Measurements from ENCODE around the gene ODAD2. TPM values are rescaled to one million over a fixed set of nuclear protein-coding genes. Genes with fewer than 3 reads are reported as not detected.

The ODAD2 gene
- total and polyA plus RNA-seq, 2 of the 8 experiments (the other 6 are each of a cell fraction or from before 2014, with no cell fraction given), result 0.95 to 4.3 TPM

- Histone ChIP-seq H3K4me3 (ENCODE audit: extremely low read depth in 1 of 4, insufficient read depth in 2 of 4, low read depth in 3 of 4, low read length in 4 of 4) (no peak overlapping the region), H3K56ac (replicated peaks; ENCODE audit: insufficient read length, low read depth, low read length) (no peak overlapping the region), H3K4ac (replicated peaks; ENCODE audit: insufficient read length, low read depth, low read length) (no peak overlapping the region), H3K4me1 (replicated peaks in 1 of 4; ENCODE audit: control insufficient read depth in 3 of 4, insufficient read depth in 4 of 4, low read length in 3 of 4) (no peaks in the 10 kb centered on the region), H3K23me2 (ENCODE audit: low read depth, low read length) (no peaks in the 10 kb centered on the region), H3K4me2 (ENCODE audit: insufficient read depth in 1 of 2, low read depth in 2 of 2, low read length in 2 of 2) (no peak overlapping the region), H2BK15ac (ENCODE audit: low read length) (no peak overlapping the region), H4K5ac (ENCODE audit: insufficient read length, low read depth, low read length) (no peak overlapping the region), H3K9me3 (ENCODE audit: insufficient read depth in 2 of 2, low read depth in 1 of 2, low read length in 1 of 2) (no peaks in the 10 kb centered on the region), H2AFZ (ENCODE audit: low read length) (no peak overlapping the region), H3K27ac (ENCODE audit: low read depth, low read length) (no peak overlapping the region), H3K79me2 (ENCODE audit: control insufficient read depth in 1 of 2, insufficient read depth in 2 of 2, low read length in 2 of 2) (no peaks in the 10 kb centered on the region), H3K36me3 (ENCODE audit: control insufficient read depth in 2 of 4, insufficient read depth in 4 of 4, low read length in 3 of 4) (no peaks in the 10 kb centered on the region), H3K9ac (replicated peaks in 1 of 4; ENCODE audit: extremely low read depth in 1 of 4, low read depth in 3 of 4, low read length in 3 of 4) (no peak overlapping the region), H2BK5ac (ENCODE audit: low read depth, low read length) (no peak overlapping the region), H2BK12ac (ENCODE audit: low read depth, low read length) (no peak overlapping the region), H3K79me1 (ENCODE audit: low read depth, low read length) (no peaks in the 10 kb centered on the region), H2BK20ac (ENCODE audit: low read length) (no peak overlapping the region), H4K8ac (ENCODE audit: extremely low read depth, insufficient read depth, low read length) (no peak overlapping the region), H3K14ac (ENCODE audit: insufficient read length) (no peak overlapping the region), H4K91ac (replicated peaks; ENCODE audit: insufficient read length, low read length) (no peak overlapping the region), H3K27me3 (replicated peaks in 1 of 4; ENCODE audit: control insufficient read depth in 3 of 4, extremely low read depth in 1 of 4, insufficient read depth in 3 of 4, low read length in 3 of 4) (no peaks in the 10 kb centered on the region), H4K20me1 (replicated peaks in 1 of 2; ENCODE audit: control insufficient read depth in 1 of 2, insufficient read depth in 2 of 2, low read length in 2 of 2) (no peaks in the 10 kb centered on the region), H2AK5ac (ENCODE audit: low read depth, low read length) (no peak overlapping the region), H2BK120ac (replicated peaks; ENCODE audit: low read depth, low read length) (no peak overlapping the region), H3K23ac (ENCODE audit: insufficient read length) (no peak overlapping the region), H3K18ac (ENCODE audit: extremely low read depth, low read length) (no peak overlapping the region)
- ChIA-PET POLR2A (ENCODE audit: partially characterized antibody) (no interaction called here), CTCF (ENCODE audit: partially characterized antibody) (interaction anchor here (0.6 to 1.5 kb wide), 3 partner anchors 9 to 541 kb away, joined by 3 read pairs; no protein-coding TSS in a partner anchor)
- WGBS, 2 experiments (ENCODE audit: extremely low coverage in 1 of 2, insufficient coverage in 1 of 2, insufficient read length in 1 of 2, insufficient replicate concordance in 2 of 2, low coverage in 1 of 2, low lambda C conversion rate in 2 of 2, missing lambda C conversion rate in 1 of 2), result 92% methylated on average over 8 of the region's 8 CpGs; no CpG with 5 or more reads in 1 of the 2 experiments
- FAIRE-seq (no peak), DNase-seq (ENCODE audit: low read depth in 1 of 2, low spot score in 2 of 2) (no peak)
- TF ChIP-seq POU5F1 (IDR thresholded peaks at IDR 0.05; ENCODE audit: low read depth, low read length) (no peak), TBP (IDR thresholded peaks at IDR 0.05; ENCODE audit: low read depth, low read length) (no peak), FOSL1 (IDR thresholded peaks at IDR 0.05; ENCODE audit: insufficient read depth, low read depth, low read length) (no peak), CHD2 (IDR thresholded peaks at IDR 0.05; ENCODE audit: low read length) (no peak)
Measured at GRCh38 chr10:27838901-27839300, 160.0 kb downstream of the ODAD2 start.

All from H1 (cell line).